ENCODE measurements around the gene TIE1. TPM values are rescaled to one million over a fixed set of nuclear protein-coding genes. Genes with fewer than 3 reads are reported as not detected.
A peak's percentile ranks its signal among the peaks of the same experiment; 100 is the strongest.

Gene TIE1
- total RNA-seq, 3 donors from 2014 or later (not counting 1 experiment from before 2014, with no cell fraction given), result 4.5 to 10.7 (median 6.7) TPM

DNA sequence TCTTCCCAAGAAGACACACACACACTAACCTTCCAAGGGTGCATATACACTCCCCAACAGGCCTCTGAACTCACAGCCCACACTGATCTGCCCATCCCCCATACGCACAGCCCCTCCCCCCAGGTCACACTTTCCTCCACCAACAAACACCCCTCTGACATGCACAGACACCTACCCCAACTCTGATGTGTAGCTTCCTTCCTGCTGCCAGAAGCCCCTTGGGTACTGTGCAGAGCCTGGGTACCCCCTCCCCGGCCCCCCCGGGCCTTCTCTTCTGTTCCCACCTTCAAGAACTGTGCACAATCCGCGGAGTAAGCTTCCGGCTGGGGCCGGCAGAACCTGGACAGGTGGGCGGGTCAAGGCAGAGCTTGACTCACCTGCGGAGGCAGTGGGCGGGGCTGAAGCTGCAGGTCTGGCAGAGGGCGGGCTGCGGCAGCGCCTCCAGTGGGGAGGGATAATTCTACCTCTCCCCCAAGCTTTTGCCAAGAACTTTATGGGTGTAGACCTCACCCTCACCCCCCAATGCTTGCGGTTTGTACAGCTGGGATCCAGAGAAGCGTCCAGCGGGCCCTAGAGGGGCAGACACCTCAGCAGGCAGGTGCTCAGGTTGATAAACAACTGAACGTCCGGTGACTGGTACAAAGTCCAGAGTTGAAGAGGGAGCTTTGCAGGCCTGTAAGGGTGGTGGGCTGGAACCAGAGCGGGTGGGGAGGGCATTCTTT lies 15.4 kb upstream of the TIE1 start, which contains the start of gene C1orf210:
Gene C1orf210, minus strand, starts transcription at position 313 of the 722 bp plus-strand sequence. CDS start 2,311 bp downstream, outside the sequence.
- peaks cover 0 to 5% of the 10 kb centered on the region in 2 donors for H3K4me1 Mint-ChIP-seq
- H3K36me3 Mint-ChIP-seq, result no peaks in the 10 kb centered on the region
- Histone ChIP-seq H3K27me3 (ENCODE audit: control insufficient read depth, insufficient read depth, low read length) (no peaks in the 10 kb centered on the region), H3K9me3 (ENCODE audit: control insufficient read depth, insufficient read depth, low read length) (no peaks in the 10 kb centered on the region), H3K4me1 (ENCODE audit: control insufficient read depth, insufficient read depth, low read length) (no peaks in the 10 kb centered on the region), H3K36me3 (ENCODE audit: control insufficient read depth, insufficient read depth, low read length) (no peaks in the 10 kb centered on the region), H3K27ac (ENCODE audit: low read length) (no peak within 1 kb of the TSS), H3K4me3 (ENCODE audit: low read length) (no peak within 1 kb of the TSS)
- intact Hi-C loops (cut with micrococcal nuclease), result no loop called here
- WGBS (ENCODE audit: insufficient coverage), result 74% methylated on average over 16 of the region's 19 CpGs
- no peak within 1 kb of the TSS for H3K4me3 Mint-ChIP-seq
- DNase-seq, result no peak
- TF ChIP-seq, protein P1, sequence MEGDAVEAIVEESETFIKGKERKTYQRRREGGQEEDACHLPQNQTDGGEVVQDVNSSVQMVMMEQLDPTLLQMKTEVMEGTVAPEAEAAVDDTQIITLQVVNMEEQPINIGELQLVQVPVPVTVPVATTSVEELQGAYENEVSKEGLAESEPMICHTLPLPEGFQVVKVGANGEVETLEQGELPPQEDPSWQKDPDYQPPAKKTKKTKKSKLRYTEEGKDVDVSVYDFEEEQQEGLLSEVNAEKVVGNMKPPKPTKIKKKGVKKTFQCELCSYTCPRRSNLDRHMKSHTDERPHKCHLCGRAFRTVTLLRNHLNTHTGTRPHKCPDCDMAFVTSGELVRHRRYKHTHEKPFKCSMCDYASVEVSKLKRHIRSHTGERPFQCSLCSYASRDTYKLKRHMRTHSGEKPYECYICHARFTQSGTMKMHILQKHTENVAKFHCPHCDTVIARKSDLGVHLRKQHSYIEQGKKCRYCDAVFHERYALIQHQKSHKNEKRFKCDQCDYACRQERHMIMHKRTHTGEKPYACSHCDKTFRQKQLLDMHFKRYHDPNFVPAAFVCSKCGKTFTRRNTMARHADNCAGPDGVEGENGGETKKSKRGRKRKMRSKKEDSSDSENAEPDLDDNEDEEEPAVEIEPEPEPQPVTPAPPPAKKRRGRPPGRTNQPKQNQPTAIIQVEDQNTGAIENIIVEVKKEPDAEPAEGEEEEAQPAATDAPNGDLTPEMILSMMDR (IDR thresholded peaks at IDR 0.05), result no peak
- H3K9me3 Mint-ChIP-seq, result no peaks in the 10 kb centered on the region
- ATAC-seq, result peak in 2 of 3 donors; percentile 26 to 45
- no peak within 1 kb of the TSS for H3K27ac Mint-ChIP-seq
- peaks cover 0 to 4% of the 10 kb centered on the region in 2 donors for H3K27me3 Mint-ChIP-seq (ENCODE audit: low read depth in 2 of 2)

DNA sequence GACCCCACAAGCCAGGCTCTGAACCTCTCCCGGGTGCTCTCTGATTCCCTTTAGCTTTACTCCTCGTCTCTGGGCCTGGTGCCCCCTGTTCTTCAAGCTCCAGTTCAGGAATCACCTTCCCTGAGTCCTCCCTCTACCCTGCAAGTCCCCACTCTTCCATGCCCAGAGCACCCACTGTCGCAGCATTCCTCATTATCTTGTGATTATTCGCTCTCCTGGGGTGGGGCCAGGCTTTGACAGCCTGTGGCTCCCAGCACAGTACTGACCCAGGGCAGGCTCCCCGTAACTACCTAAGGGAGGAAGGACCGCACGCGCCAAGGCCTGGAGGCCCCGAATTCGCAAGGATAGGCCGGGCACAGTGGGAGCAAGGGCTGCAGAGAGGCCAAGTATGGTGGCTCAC lies 14.7 kb upstream of the TIE1 start:
- H3K27me3 ChIP-seq (ENCODE audit: control insufficient read depth, insufficient read depth, low read length), result no peaks in the 10 kb centered on the region
- Mint-ChIP-seq H3K36me3 (no peaks in the 10 kb centered on the region), H3K27me3 (ENCODE audit: low read depth in 2 of 2) (peaks cover 0 to 3% of the 10 kb centered on the region in 2 donors), H3K4me1 (peaks cover 0 to 5% of the 10 kb centered on the region in 2 donors), H3K27ac (no peak overlapping the region), H3K9me3 (no peaks in the 10 kb centered on the region), H3K4me3 (no peak overlapping the region)
- no peak overlapping the region for H3K27ac ChIP-seq (ENCODE audit: low read length)
- TF ChIP-seq, protein P1 (IDR thresholded peaks at IDR 0.05), result no peak
- no peaks in the 10 kb centered on the region for H3K4me1 ChIP-seq (ENCODE audit: control insufficient read depth, insufficient read depth, low read length)
- H3K9me3 ChIP-seq (ENCODE audit: control insufficient read depth, insufficient read depth, low read length), result no peaks in the 10 kb centered on the region
- no peak for ATAC-seq
- H3K36me3 ChIP-seq (ENCODE audit: control insufficient read depth, insufficient read depth, low read length), result no peaks in the 10 kb centered on the region
- intact Hi-C loops (cut with micrococcal nuclease), result no loop called here
- DNase-seq, result no peak
- H3K4me3 ChIP-seq (ENCODE audit: low read length), result no peak overlapping the region
- WGBS (ENCODE audit: insufficient coverage), result 95% methylated on average over 11 of the region's 11 CpGs

DNA sequence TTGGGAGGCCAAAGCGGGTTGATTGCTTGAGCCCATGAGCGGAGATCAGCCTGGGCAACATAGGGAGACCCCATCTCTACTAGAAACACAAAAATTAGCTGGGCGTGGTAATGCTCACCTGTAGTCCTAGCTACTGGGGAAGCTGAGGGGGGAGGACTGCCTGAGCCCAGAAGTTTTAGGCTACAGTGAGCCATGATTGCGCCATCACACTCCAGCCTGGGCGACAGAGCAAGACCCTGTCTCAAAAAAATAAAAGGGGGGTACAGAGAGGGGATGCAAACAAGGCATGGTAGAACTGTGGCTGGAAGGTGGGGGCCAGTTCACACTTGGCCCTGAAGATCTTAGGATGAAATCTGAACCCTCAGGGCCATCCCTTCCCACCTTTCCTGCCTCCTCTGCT lies 14.2 kb upstream of the TIE1 start:
- Histone ChIP-seq H3K27me3 (ENCODE audit: control insufficient read depth, insufficient read depth, low read length) (no peaks in the 10 kb centered on the region), H3K27ac (ENCODE audit: low read length) (no peak overlapping the region), H3K36me3 (ENCODE audit: control insufficient read depth, insufficient read depth, low read length) (no peaks in the 10 kb centered on the region), H3K9me3 (ENCODE audit: control insufficient read depth, insufficient read depth, low read length) (no peaks in the 10 kb centered on the region), H3K4me1 (ENCODE audit: control insufficient read depth, insufficient read depth, low read length) (no peaks in the 10 kb centered on the region), H3K4me3 (ENCODE audit: low read length) (no peak overlapping the region)
- H3K27ac Mint-ChIP-seq, result no peak overlapping the region
- H3K4me3 Mint-ChIP-seq, result no peak overlapping the region
- H3K4me1 Mint-ChIP-seq, result peaks cover 0 to 5% of the 10 kb centered on the region in 2 donors
- ATAC-seq, result no peak
- no peaks in the 10 kb centered on the region for H3K9me3 Mint-ChIP-seq
- WGBS (ENCODE audit: insufficient coverage), result 95% methylated on average over 5 of the region's 5 CpGs
- TF ChIP-seq, protein P1 (IDR thresholded peaks at IDR 0.05), result no peak
- no peaks in the 10 kb centered on the region for H3K36me3 Mint-ChIP-seq
- no peak for DNase-seq
- peaks cover 0 to 3% of the 10 kb centered on the region in 2 donors for H3K27me3 Mint-ChIP-seq (ENCODE audit: low read depth in 2 of 2)
- intact Hi-C loops (cut with micrococcal nuclease), result no loop called here

All from natural killer cell (primary cell).